Limb (tissue), 2 donors: ENCODE data around the gene PLK5.

Experiments
- DNase-seq, 2 donors: peaks; one replicate each; pipeline ENCODE4 v3.0.0-alpha.2; 2016; ENCODE audit errors: extremely low spot score in 2 of 2

The PLK5 gene

DNA sequence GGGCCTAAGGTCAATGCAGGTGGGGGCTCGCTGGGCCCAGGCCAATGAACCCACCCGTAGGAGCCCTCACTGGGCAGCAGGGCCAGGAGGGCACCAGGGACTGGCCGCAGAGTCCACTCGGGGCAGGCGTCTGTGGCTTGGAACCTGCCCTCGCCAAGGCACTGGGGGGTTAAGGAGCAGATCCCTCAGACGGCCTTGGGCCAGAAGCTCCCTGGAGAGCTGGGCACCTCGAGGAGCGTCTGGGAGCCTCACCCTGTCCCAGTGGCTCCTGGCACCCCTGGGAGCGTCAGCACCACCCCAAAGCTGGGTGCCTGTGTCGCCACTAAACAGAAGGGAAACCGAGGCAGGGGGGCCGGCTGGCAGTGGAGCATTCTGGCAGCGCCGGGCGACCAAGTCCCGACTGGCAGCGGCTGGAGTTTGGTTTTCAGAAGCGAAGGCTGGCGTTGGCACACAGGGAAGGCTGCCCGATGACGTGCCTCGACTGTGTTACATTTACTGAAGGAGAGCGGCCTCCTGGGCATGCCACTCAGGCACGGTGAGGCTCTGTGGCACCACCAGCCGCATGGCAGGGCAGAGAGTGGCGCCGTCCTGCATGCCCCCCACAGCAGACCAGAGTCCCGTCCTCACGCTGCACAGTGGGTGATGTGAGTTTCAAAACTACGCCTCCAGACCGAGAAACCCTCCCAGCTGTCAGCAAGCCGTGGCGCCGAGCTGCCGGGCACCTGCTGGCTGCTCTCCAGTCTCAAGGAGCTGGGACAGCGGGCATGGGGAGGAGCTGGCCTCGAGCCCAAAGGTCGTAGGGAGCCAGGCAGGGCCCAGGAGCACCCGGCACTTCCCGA, 53.4 kb downstream of the PLK5 start:
- DNase-seq = no peak

DNA sequence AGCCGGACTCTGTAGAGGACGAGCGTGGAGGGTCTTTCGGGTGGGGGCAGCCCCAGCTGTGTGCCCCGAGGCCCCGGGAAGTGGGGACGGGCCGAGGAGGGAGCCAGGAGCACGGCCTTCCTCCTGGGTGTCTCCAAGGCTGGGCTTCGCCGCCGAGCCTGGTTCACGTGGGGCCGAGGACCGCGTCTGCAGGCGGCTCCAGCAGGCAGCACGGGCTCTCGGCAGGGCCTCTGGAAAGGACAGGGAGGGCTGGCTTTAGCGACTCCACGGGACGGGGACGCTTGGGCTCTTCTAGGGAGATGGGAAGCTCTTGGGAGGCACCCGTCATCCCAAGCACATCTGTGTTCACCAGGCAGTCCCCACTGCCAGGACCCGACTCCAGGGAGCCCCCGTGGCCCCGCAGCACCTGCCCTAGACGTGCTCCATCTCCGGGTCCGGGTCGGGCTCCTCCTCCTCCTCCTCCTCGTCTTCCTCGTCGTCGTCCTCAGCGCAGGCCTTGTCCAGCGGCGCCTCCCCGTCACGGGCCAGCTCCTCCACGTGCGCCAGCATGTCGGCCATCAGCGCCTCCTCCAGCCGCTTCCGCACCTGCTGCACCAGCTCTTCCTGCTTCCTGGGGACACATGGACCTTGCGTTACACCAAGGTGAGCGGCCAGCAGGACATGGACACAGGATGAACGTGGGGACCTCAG, 54.2 kb downstream of the PLK5 start:
- peak in 1 of 2 donors; percentile 28 for DNase-seq

DNA sequence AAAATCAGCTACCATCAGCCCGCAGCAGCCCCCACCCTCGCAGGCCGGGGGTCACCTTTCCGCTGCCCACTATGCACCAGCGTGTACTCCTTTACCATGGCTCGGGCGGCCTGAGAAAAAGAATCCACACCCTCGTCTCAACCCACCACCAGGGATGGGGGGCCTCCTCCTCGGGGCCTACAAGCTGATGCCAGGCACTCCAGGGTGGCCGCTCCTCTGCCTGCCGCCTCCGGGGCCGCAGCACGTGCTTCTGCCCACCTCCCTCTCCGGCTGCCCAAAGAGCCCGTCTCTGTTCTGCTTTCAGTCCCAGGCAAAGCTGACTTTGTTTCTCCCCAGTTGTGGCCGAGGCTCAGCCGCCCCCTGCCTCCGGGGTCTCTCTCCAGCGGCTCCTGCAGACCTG, 55.3 kb downstream of the PLK5 start:
- DNase-seq = no peak

DNA sequence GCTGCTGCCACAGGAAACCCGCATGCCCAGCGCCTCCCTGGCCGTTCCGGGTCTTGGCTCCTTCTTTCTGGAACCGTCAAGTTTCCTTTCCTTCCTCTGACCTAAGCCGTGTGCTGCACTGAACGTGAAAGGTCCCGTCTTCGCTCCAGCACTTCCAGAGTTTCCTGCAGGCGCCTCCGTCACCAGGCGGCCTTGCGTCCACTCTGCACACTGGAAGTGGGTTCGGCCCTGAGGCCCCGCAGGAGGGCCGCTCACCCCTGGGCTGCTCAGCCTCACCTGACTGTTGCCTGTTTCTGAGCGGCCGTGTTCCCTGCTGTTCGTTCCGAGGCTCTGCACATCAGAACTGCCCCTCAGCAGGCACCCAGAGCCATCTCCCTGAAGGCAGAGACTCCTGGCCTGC, 56.5 kb downstream of the PLK5 start:
- no peak for DNase-seq

DNA sequence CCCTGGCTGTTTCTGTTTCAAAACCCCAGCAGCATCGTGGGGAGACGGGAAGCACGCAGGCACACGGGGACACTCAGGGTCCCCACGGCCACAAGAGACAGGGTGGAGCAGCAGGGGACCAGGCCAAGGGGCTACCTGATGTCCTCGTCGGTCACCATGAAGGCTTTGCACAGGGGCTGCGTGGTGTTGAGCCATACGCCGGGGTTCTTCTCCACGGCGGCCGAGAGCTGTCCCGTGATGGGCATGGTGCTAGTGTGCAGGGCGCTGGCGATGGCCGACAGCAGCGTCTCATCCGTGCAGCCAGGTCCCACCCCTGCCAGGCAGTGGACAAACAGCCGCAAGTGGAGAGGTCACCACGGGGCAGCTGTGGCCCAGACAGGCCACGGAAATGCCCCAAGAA, 57.1 kb downstream of the PLK5 start:
- DNase-seq = no peak

DNA sequence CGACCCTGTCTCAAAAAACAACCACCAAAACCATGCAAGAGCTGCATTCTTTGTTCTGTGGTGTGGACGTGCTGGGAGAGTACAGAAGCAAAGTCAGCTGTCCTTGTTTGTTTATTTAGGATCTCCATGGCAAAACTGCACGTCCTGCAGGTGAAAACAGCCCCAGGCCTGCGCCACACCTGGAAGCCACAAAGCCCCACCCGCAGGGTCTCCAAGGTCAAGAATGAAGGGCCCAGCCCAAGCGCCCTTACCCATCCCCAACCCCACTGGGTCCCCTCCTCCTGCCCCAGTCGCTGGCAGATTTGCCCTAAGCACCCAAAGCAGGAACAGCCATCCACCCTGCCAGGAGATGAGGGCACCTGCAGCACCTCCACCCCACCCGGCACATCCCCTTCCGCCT, 58.3 kb downstream of the PLK5 start:
- DNase-seq = peak in 1 of 2 donors; percentile 26

DNA sequence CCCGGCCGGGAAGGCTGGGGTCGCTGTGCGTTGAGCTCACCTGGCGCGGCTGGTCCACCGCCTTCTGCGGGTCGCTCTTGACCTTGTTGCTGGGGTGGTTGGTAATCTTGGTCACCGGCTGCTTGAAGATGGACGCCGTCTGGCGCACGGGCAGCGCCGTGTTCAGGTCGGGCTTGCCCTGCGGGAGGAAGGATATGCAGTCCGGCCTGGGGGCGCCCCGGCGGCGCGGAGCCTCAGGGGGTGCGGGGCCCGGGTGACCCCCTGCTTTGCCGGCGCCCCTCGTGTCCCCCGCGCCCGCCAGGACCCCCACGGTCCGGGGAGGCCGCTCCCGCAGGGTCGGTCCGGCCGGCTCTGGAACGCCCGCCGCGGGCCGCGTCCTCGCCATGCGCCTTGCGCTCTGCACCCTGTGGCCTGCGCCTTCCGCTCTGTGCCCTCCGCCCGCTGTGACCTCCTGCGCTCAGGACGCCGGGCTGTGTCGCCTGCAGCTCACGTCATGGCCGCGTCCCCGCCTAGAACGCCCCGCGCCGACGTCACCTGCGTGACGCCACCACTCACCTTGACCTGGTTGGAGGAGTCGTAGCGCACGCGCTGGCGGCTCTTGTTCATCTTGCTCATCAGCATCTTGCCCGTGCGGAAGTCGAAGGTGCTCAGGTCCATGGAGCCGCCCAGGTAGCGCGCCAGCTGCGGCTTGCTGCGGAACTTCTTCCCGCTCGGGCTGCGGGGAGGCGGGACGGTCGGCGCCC, 60.8 kb downstream of the PLK5 start:
- peak in 1 of 2 donors; percentile 27 for DNase-seq

DNA sequence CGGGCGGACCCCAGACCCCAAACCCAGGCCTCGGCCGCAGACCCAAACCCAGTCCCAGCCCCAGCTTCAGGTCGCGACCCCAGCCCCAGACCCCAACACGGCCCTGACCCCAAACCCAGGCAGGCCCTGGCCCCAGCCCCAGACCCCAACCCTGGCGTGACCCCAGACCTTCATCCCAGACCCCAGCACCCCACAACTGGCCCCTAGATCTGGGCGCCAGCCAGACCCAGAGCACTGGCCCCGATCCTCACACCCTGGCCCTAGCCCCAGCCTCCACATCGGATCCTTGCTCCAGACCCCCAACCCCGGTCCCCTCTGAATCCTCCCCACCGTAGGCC, 61.3 kb downstream of the PLK5 start:
- DNase-seq = peak in 1 of 2 donors; percentile 24
